H1 (cell line): ENCODE data around the gene YPEL2. TPM values are rescaled to one million over a fixed set of nuclear protein-coding genes. Genes with fewer than 3 reads are reported as not detected.

Experiments
- CTCF ChIA-PET: fragments of 300-600 bp; sonication (Branson Sonifier 250); formaldehyde crosslinking; loops from one replicate; lab custom pipeline; 2021; ENCODE audit not compliant: partially characterized antibody; lab: Charles Lee
- POLR2A ChIA-PET: fragments of 300-600 bp; sonication (Branson Sonifier 250); formaldehyde crosslinking; loops from one replicate; lab custom pipeline; 2021; ENCODE audit warnings: inconsistent platforms; ENCODE audit not compliant: partially characterized antibody; lab: Charles Lee
- DNase-seq, 2 experiments: peaks; one replicate each; pipeline versions ENCODE4 v3.0.0 to v3.0.0-alpha.2; 2010 to 2022; ENCODE audit warnings: low spot score in 2 of 2, low read depth in 1 of 2, mixed read lengths in 1 of 2
- FAIRE-seq: peaks from 2 replicates; lab custom pipeline; 2011; peaks lifted over from hg19 to GRCh38; lab: Jason Lieb, UNC
- H2AFZ ChIP-seq: 2 replicates; pipeline ENCODE4 v1.8.1; 2012; ENCODE audit warnings: low read length, inconsistent platforms
- H2AK5ac ChIP-seq: 2 replicates; pipeline ENCODE4 v1.6.1; 2013; ENCODE audit warnings: low read depth, low read length
- H2BK120ac ChIP-seq: replicated peaks from 2 replicates; pipeline ENCODE3; 2013; ENCODE audit warnings: low read depth, low read length, inconsistent platforms
- H2BK12ac ChIP-seq: 2 replicates; pipeline ENCODE4 v1.6.1; 2013; ENCODE audit warnings: low read depth, low read length
- H2BK15ac ChIP-seq: 2 replicates; pipeline ENCODE4 v1.6.1; 2013; ENCODE audit warnings: low read length
- H2BK20ac ChIP-seq: 2 replicates; pipeline ENCODE4 v1.6.1; 2013; ENCODE audit warnings: low read length
- H2BK5ac ChIP-seq: 2 replicates; pipeline ENCODE4 v1.6.1; 2013; ENCODE audit warnings: low read depth, low read length
- H3K14ac ChIP-seq: 2 replicates; pipeline ENCODE4 v1.6.1; 2013; ENCODE audit warnings: inconsistent platforms; ENCODE audit not compliant: insufficient read length
- H3K18ac ChIP-seq: 2 replicates; pipeline ENCODE4 v1.6.1; 2013; ENCODE audit warnings: low read length; ENCODE audit errors: extremely low read depth
- H3K23ac ChIP-seq: 2 replicates; pipeline ENCODE4 v1.6.1; 2013; ENCODE audit warnings: inconsistent platforms; ENCODE audit not compliant: insufficient read length
- H3K23me2 ChIP-seq: 2 replicates; pipeline ENCODE4 v1.6.1; 2013; ENCODE audit warnings: low read depth, low read length
- H3K27ac ChIP-seq: 2 replicates; pipeline ENCODE4 v1.6.1; 2011; ENCODE audit warnings: low read depth, low read length, inconsistent platforms
- H3K27me3 ChIP-seq, 4 experiments: replicated peaks in 1 of 4; 1 replicate in 1 of 4; 2 replicates in 3 of 4; pipeline versions ENCODE4 v1.6.1 to v1.8.1; 2011 to 2013; ENCODE audit warnings: low read length in 3 of 4, mild to moderate bottlenecking in 3 of 4, inconsistent platforms in 2 of 4, mixed read lengths in 2 of 4, moderate library complexity in 1 of 4; ENCODE audit not compliant: control insufficient read depth in 3 of 4, insufficient read depth in 3 of 4; ENCODE audit errors: extremely low read depth in 1 of 4
- H3K36me3 ChIP-seq, 4 experiments: 2 replicates each; pipeline versions ENCODE4 v1.6.1 to v1.8.1; 2011 to 2013; ENCODE audit warnings: mild to moderate bottlenecking in 4 of 4, low read length in 3 of 4, moderate library complexity in 2 of 4, control low read depth in 1 of 4, inconsistent platforms in 1 of 4; ENCODE audit not compliant: insufficient read depth in 4 of 4, control insufficient read depth in 2 of 4
- H3K4ac ChIP-seq: replicated peaks from 2 replicates; pipeline ENCODE3; 2013; ENCODE audit warnings: low read length, low read depth, mixed read lengths, inconsistent platforms; ENCODE audit not compliant: insufficient read length
- H3K4me1 ChIP-seq, 4 experiments: replicated peaks in 1 of 4; 1 replicate in 1 of 4; 2 replicates in 3 of 4; pipeline versions ENCODE4 v1.6.1 to v1.8.1; 2011 to 2013; ENCODE audit warnings: low read length in 3 of 4, inconsistent platforms in 2 of 4, mixed read lengths in 1 of 4; ENCODE audit not compliant: insufficient read depth in 4 of 4, control insufficient read depth in 3 of 4
- H3K4me2 ChIP-seq, 2 experiments: 2 replicates each; pipeline versions ENCODE4 v1.6.1 to v1.8.1; 2011 to 2013; ENCODE audit warnings: low read depth in 2 of 2, low read length in 2 of 2, control low read depth in 1 of 2, inconsistent platforms in 1 of 2, mild to moderate bottlenecking in 1 of 2; ENCODE audit not compliant: insufficient read depth in 1 of 2
- H3K4me3 ChIP-seq, 4 experiments: fragments of 200-600, 300-600 bp in 1 of 4; sonication (generic), shearing (Covaris generic), sonication (Bioruptor Twin) in 1 of 4; 2 replicates each; pipeline versions ENCODE4 v1.5.1 to v1.8.1; 2011 to 2016; ENCODE audit warnings: low read length in 4 of 4, low read depth in 3 of 4, control low read depth in 2 of 4, inconsistent platforms in 2 of 4, mild to moderate bottlenecking in 2 of 4, mixed read lengths in 1 of 4, moderate library complexity in 1 of 4; ENCODE audit not compliant: insufficient read depth in 2 of 4; ENCODE audit errors: extremely low read depth in 1 of 4
- H3K56ac ChIP-seq: replicated peaks from 2 replicates; pipeline ENCODE3; 2013; ENCODE audit warnings: low read depth, mild to moderate bottlenecking, mixed read lengths, low read length, inconsistent platforms; ENCODE audit not compliant: insufficient read length
- H3K79me1 ChIP-seq: 2 replicates; pipeline ENCODE4 v1.6.1; 2013; ENCODE audit warnings: low read depth, low read length, control low read depth
- H3K79me2 ChIP-seq, 2 experiments: 2 replicates each; pipeline versions ENCODE4 v1.6.1 to v1.8.1; 2012 to 2013; ENCODE audit warnings: low read length in 2 of 2, mild to moderate bottlenecking in 2 of 2, inconsistent platforms in 1 of 2; ENCODE audit not compliant: insufficient read depth in 2 of 2, control insufficient read depth in 1 of 2
- H3K9ac ChIP-seq, 4 experiments: replicated peaks in 1 of 4; 1 replicate in 1 of 4; 2 replicates in 3 of 4; pipeline versions ENCODE4 v1.6.1 to v1.8.1; 2011 to 2013; ENCODE audit warnings: low read depth in 3 of 4, low read length in 3 of 4, control low read depth in 2 of 4, mild to moderate bottlenecking in 2 of 4, moderate library complexity in 2 of 4, inconsistent platforms in 1 of 4; ENCODE audit errors: extremely low read depth in 1 of 4
- H3K9me3 ChIP-seq, 2 experiments: 2 replicates each; pipeline versions ENCODE4 v1.6.1 to v1.8.1; 2012 to 2013; ENCODE audit warnings: mild to moderate bottlenecking in 2 of 2, moderate library complexity in 2 of 2, control low read depth in 1 of 2, inconsistent platforms in 1 of 2, low read depth in 1 of 2, low read length in 1 of 2, mixed read lengths in 1 of 2; ENCODE audit not compliant: insufficient read depth in 2 of 2
- H4K20me1 ChIP-seq, 2 experiments: replicated peaks in 1 of 2; 2 replicates each; pipeline versions ENCODE3 to v1.8.1; 2011 to 2013; ENCODE audit warnings: inconsistent platforms in 2 of 2, low read length in 2 of 2, mild to moderate bottlenecking in 1 of 2; ENCODE audit not compliant: insufficient read depth in 2 of 2, control insufficient read depth in 1 of 2
- H4K5ac ChIP-seq: 2 replicates; pipeline ENCODE4 v1.6.1; 2013; ENCODE audit warnings: low read length, low read depth, mixed read lengths, inconsistent platforms; ENCODE audit not compliant: insufficient read length
- H4K8ac ChIP-seq: 2 replicates; pipeline ENCODE4 v1.8.0; 2013; ENCODE audit warnings: mild to moderate bottlenecking, moderate library complexity, low read length, inconsistent platforms; ENCODE audit not compliant: insufficient read depth; ENCODE audit errors: extremely low read depth
- H4K91ac ChIP-seq: replicated peaks from 2 replicates; pipeline ENCODE3; 2013; ENCODE audit warnings: low read length, mixed read lengths, inconsistent platforms; ENCODE audit not compliant: insufficient read length
- CHD1 ChIP-seq: IDR thresholded peaks from 2 replicates; pipeline ENCODE4 v1.6.1; 2012; ENCODE audit warnings: low read depth, low read length, improper control_type of control experiment
- CTBP2 ChIP-seq: IDR thresholded peaks from 2 replicates; pipeline ENCODE4 v1.7.0; 2011; ENCODE audit warnings: borderline replicate concordance, mild to moderate bottlenecking, moderate library complexity, mixed read lengths, low read length; ENCODE audit not compliant: insufficient read depth, insufficient read length
- GABPA ChIP-seq: IDR thresholded peaks from 2 replicates; pipeline ENCODE4 v1.6.1; 2011; ENCODE audit warnings: mild to moderate bottlenecking, low read length, moderate library complexity, borderline replicate concordance; ENCODE audit not compliant: insufficient read depth
- JUND ChIP-seq: IDR thresholded peaks from 2 replicates; pipeline ENCODE4 v1.6.1; 2011; ENCODE audit warnings: mild to moderate bottlenecking, improper control_type of control experiment, low read length
- KDM1A ChIP-seq: fragments of 200-600, 300-600 bp; sonication (generic); IDR thresholded peaks from 2 replicates; pipeline ENCODE4 v1.7.1; 2016; ENCODE audit warnings: mild to moderate bottlenecking, low read length, borderline replicate concordance
- KDM5A ChIP-seq: fragments of 200-600 bp; IDR thresholded peaks from 2 replicates; pipeline ENCODE4 v1.7.1; 2012; ENCODE audit warnings: mild to moderate bottlenecking, low read length, inconsistent platforms, mixed read lengths
- SP4 ChIP-seq: IDR thresholded peaks from 2 replicates; pipeline ENCODE4 v1.6.1; 2012; ENCODE audit warnings: low read length, inconsistent platforms
- TAF1 ChIP-seq: IDR thresholded peaks from 2 replicates; pipeline ENCODE4 v1.6.1; 2011; ENCODE audit warnings: mild to moderate bottlenecking, low read depth, low read length
- WGBS, 2 experiments: shearing (Covaris generic) in 1 of 2; methylation state at CpG; one replicate each; pipeline versions ENCODE4 v1.1.6 to v1.1.7; 2013 to 2015; ENCODE audit warnings: low lambda C conversion rate in 2 of 2, mixed read lengths in 2 of 2, inconsistent platforms in 1 of 2, low coverage in 1 of 2, missing lambda C conversion rate in 1 of 2; ENCODE audit not compliant: insufficient replicate concordance in 2 of 2, insufficient coverage in 1 of 2, insufficient read length in 1 of 2; ENCODE audit errors: extremely low coverage in 1 of 2, missing lambda C conversion rate in 1 of 2; 5-methylcytosine and 5-hydroxymethylcytosine counted together
- polyA plus RNA-seq, 7 experiments: library from polyadenylated mRNA; depleted of rRNA in 3 of 7; stranded (reverse) in 5 of 7; unstranded in 2 of 7; fragments of >200 nt in 5 of 7; fragments of 200-250 nt in 2 of 7; gene quantifications; 1 replicate in 5 of 7; 2 replicates in 1 of 7; 4 replicates in 1 of 7; pipeline versions ENCODE4 v1.2.1 to v1.2.3, GENCODE V29; 2011 to 2013; ENCODE audit warnings: missing spikeins in 2 of 7, mixed read lengths in 2 of 7
- total RNA-seq: library from RNA; stranded (reverse); fragmentation: NEBNext Ultra II Directional; extraction: Animal tissue kit (Norgen Biotek cat#: 25700); gene quantifications from 2 replicates; pipeline ENCODE4 v1.2.1, GENCODE V29; 2021
- TF ChIP-seq, protein P1 (sequence below): IDR thresholded peaks from 2 replicates; pipeline ENCODE4 v1.6.1; 2012; ENCODE audit warnings: inconsistent platforms
- TF ChIP-seq, protein P2 (sequence below): IDR thresholded peaks from 2 replicates; pipeline ENCODE4 v1.6.1; 2011; ENCODE audit warnings: low read length, improper control_type of control experiment

The YPEL2 gene
- total and polyA plus RNA-seq, 2 of the 8 experiments (the other 6 are each of a cell fraction or from before 2014, with no cell fraction given) = 1.6 to 3.5 TPM

DNA sequence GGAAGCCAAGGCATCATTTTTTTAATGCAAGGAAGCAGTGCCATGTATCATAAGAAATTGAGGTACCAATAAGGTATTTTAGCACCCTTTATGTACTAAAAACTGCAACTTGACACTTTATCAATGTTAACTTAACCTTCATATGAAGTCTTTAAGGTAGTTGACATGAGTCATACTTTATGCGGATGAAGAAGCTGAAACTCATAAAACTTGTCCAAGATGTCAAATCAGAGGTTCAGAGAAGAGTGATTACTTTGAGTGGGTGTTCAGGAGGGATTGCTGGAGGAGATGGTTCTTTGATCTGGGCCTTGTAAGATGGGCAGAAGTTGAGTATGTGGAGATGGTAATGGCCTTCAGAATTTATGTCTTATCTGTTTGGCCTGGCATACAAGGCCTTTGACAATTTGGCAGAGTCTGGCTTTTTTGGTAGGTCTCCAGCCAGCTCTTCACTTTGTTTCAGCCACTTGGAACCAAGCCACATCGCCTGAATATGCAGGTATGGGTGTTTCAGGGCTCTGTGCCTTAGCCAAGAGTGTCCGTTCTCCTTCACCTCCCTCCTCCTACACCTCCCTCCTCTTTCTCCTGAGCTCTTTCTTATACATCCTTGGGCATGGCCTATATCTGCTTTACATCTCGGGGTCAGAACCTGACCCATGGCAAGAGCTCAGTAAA lies 23.7 kb downstream of the YPEL2 start:
- TF ChIP-seq KDM1A (no peak), CTBP2 (no peak), GABPA (no peak), JUND (no peak), CHD1 (no peak), SP4 (no peak), KDM5A (no peak), TAF1 (no peak)
- TF ChIP-seq, protein P1, sequence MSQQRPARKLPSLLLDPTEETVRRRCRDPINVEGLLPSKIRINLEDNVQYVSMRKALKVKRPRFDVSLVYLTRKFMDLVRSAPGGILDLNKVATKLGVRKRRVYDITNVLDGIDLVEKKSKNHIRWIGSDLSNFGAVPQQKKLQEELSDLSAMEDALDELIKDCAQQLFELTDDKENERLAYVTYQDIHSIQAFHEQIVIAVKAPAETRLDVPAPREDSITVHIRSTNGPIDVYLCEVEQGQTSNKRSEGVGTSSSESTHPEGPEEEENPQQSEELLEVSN = no peak
- TF ChIP-seq, protein P2, sequence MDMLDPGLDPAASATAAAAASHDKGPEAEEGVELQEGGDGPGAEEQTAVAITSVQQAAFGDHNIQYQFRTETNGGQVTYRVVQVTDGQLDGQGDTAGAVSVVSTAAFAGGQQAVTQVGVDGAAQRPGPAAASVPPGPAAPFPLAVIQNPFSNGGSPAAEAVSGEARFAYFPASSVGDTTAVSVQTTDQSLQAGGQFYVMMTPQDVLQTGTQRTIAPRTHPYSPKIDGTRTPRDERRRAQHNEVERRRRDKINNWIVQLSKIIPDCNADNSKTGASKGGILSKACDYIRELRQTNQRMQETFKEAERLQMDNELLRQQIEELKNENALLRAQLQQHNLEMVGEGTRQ = no peak
- TF ChIP-seq, all 59 proteins: peak for 0
- no peak overlapping the region for H3K14ac ChIP-seq
- H4K20me1 ChIP-seq = no peaks in the 10 kb centered on the region
- no peaks in the 10 kb centered on the region; a peak in 1 of 4 replicates for H3K9me3 ChIP-seq
- H3K23ac ChIP-seq = no peak overlapping the region
- no peaks in the 10 kb centered on the region for H3K27me3 ChIP-seq
- no peak overlapping the region for H2BK12ac ChIP-seq
- no peak overlapping the region for H4K8ac ChIP-seq
- no peak overlapping the region for H3K4me2 ChIP-seq
- no peak overlapping the region for H3K9ac ChIP-seq
- H3K36me3 ChIP-seq = no peaks in the 10 kb centered on the region; a peak in 1 of 8 replicates
- H3K4me3 ChIP-seq = no peak overlapping the region
- H3K27ac ChIP-seq = no peak overlapping the region
- CTCF ChIA-PET = interaction anchor here (1.1 to 2.1 kb wide), 3 partner anchors 11 to 104 kb away, joined by 3 to 9 read pairs (median 4); no protein-coding TSS in a partner anchor
- H2BK5ac ChIP-seq = no peak overlapping the region
- H2AK5ac ChIP-seq = no peak overlapping the region
- 84% methylated on average over 4 of the region's 4 CpGs; no CpG with 5 or more reads in 1 of the 2 experiments for WGBS, 2 experiments
- no peak overlapping the region for H4K91ac ChIP-seq
- H3K18ac ChIP-seq = no peak overlapping the region
- no peak overlapping the region for H4K5ac ChIP-seq
- H3K79me1 ChIP-seq = no peaks in the 10 kb centered on the region
- H3K4me1 ChIP-seq = peaks cover 0 to 10% (median 5%) of the 10 kb centered on the region in 4 experiments; a peak in 5 of 7 replicates
- POLR2A ChIA-PET = interaction anchor here (1.7 kb wide), 1 partner anchor 10 kb away, joined by 6 read pairs; no protein-coding TSS in a partner anchor
- H2AFZ ChIP-seq = no peak overlapping the region
- H3K79me2 ChIP-seq = no peaks in the 10 kb centered on the region
- no peak overlapping the region for H3K56ac ChIP-seq
- H3K4ac ChIP-seq = no peak overlapping the region
- peaks cover 2% of the 10 kb centered on the region; the same call in 1 of the 2 replicates for H3K23me2 ChIP-seq
- FAIRE-seq (no peak), DNase-seq (no peak)
- no peak overlapping the region for H2BK20ac ChIP-seq
- H2BK120ac ChIP-seq = no peak overlapping the region
- no peak overlapping the region for H2BK15ac ChIP-seq
